PC-3 (cell line): ENCODE measurements around the gene R3HDM4.

Experiments used
- CTCF ChIP-seq: fragments of 300-600 bp; sonication (generic); conservative IDR thresholded peaks from 2 replicates; pipeline ENCODE4 v1.5.1; 2017; ENCODE audit warnings: antibody characterized with exemption, low read depth, mild to moderate bottlenecking, low read length
- EZH2 ChIP-seq: fragments of 300-600 bp; sonication (generic); IDR thresholded peaks from one replicate; pipeline ENCODE4 v1.6.1; 2017; ENCODE audit warnings: antibody characterized with exemption, mild to moderate bottlenecking, low read length; ENCODE audit not compliant: unreplicated experiment
- EZH2phosphoT487 ChIP-seq: fragments of 300-600 bp; sonication (generic); IDR thresholded peaks from 2 replicates; pipeline ENCODE4 v1.6.1; 2018; ENCODE audit warnings: mild to moderate bottlenecking, antibody characterized with exemption, low read length, borderline replicate concordance

GRCh38 chr19:858284-858683, 54.7 kb downstream of the R3HDM4 start:
- TF ChIP-seq CTCF: no peak
- TF ChIP-seq EZH2: no peak
- no peak for TF ChIP-seq EZH2phosphoT487
